ENCODE results near the gene SLC25A19. TPM values are rescaled to one million over a fixed set of nuclear protein-coding genes. Genes with fewer than 3 reads are reported as not detected.

The SLC25A19 gene
- total and polyA plus RNA-seq, 9 of the 15 experiments (the other 6 are each of a cell fraction or from before 2014, with no cell fraction given): 33.4 to 76.6 (median 55.3) TPM

GRCh38 chr17:75261336-75262111, 27.7 kb downstream of the SLC25A19 start, which contains the start of the genes GGA3 and MRPS7 (continued):
- TF ChIP-seq TFAP4 (CRISPR knock-in tag; IDR thresholded peaks at IDR 0.05; ENCODE audit: borderline replicate concordance) (peak; percentile 75), ETV6 (IDR thresholded peaks at IDR 0.05; ENCODE audit: borderline replicate concordance in 1 of 2, low read depth in 2 of 2, low read length in 1 of 2) (0 out of 4 replicates have a peak, but pooled peaks of 1 of the 2 experiments have one; percentile 9), ETV6 (CRISPR knock-in tag; IDR thresholded peaks at IDR 0.05; ENCODE audit: borderline replicate concordance) (no peak), NR2C2 (CRISPR knock-in tag; IDR thresholded peaks at IDR 0.05) (peak; percentile 1; the same call in 1 of the 2 replicates), NR2C2 (tag; IDR thresholded peaks at IDR 0.05) (peak; percentile 79), MLX (CRISPR knock-in tag; conservative IDR thresholded peaks at IDR 0.05) (peak in 1 of 2 experiments; percentile 67; a peak in 1 of 4 replicates), ATF6 (CRISPR knock-in tag; IDR thresholded peaks at IDR 0.05) (peak; percentile 60; the same call in 1 of the 2 replicates), ZBTB17 (CRISPR knock-in tag; IDR thresholded peaks at IDR 0.05) (no peak; the same call in none of the 2 replicates), ATF2 (CRISPR knock-in tag; IDR thresholded peaks at IDR 0.05) (peak; percentile 37; the same call in 1 of the 2 replicates), CHD2 (IDR thresholded peaks at IDR 0.05; ENCODE audit: low read depth, low read length) (peak; percentile 99), LCOR (CRISPR knock-in tag; IDR thresholded peaks at IDR 0.05) (peak; percentile 77; the same call in 1 of the 2 replicates), ZNF318 (IDR thresholded peaks at IDR 0.05; ENCODE audit: borderline replicate concordance in 1 of 2, low read depth in 1 of 2) (no peak)
